UCSD-AML1 (cell line): ENCODE data around the gene SUSD3.
"Not testable (repeated sequence)": the region's sequence is repeated elsewhere in the genome, so short reads cannot be mapped to it uniquely, and the experiment has no call there.

ENCODE experiments used
- DNase-seq: peaks from one replicate; lab custom pipeline; 2025; ENCODE audit not compliant: unreplicated experiment; lab: John Stamatoyannopoulos, UW

The SUSD3 gene

GRCh38 chr9:93108291-93109041 is 50.0 kb downstream of the SUSD3 start:
- no peak for DNase-seq

- no peak for DNase-seq
Measured at GRCh38 chr9:93110311-93110855, 51.9 kb downstream of the SUSD3 start.

- DNase-seq: no peak
Measured at GRCh38 chr9:93111001-93111370, 52.5 kb downstream of the SUSD3 start.

- DNase-seq: no peak
Measured at GRCh38 chr9:93111371-93112115, 53.0 kb downstream of the SUSD3 start.

GRCh38 chr9:93112116-93112863 is 53.8 kb downstream of the SUSD3 start:
- no peak for DNase-seq

- no peak for DNase-seq
Measured at GRCh38 chr9:93112864-93113389, 54.4 kb downstream of the SUSD3 start.

- no peak for DNase-seq
Measured at GRCh38 chr9:93114169-93114983, 55.9 kb downstream of the SUSD3 start.

- no peak for DNase-seq
Measured at GRCh38 chr9:93114984-93115335, 56.5 kb downstream of the SUSD3 start.

GRCh38 chr9:93115486-93116071 is 57.1 kb downstream of the SUSD3 start:
- DNase-seq: no peak

- DNase-seq: no peak
Measured at GRCh38 chr9:93116072-93116961, 57.8 kb downstream of the SUSD3 start.

- not testable (repeated sequence) for DNase-seq
Measured at GRCh38 chr9:93117521-93117920, 59.0 kb downstream of the SUSD3 start.

- no peak for DNase-seq
Measured at GRCh38 chr9:93117924-93118862, 59.7 kb downstream of the SUSD3 start.

- DNase-seq: no peak
Measured at GRCh38 chr9:93118863-93119702, 60.6 kb downstream of the SUSD3 start.

- DNase-seq: no peak
Measured at GRCh38 chr9:93119703-93119952, 61.1 kb downstream of the SUSD3 start.

GRCh38 chr9:93119953-93120845 is 61.7 kb downstream of the SUSD3 start:
- DNase-seq: peak; percentile 87

- DNase-seq: no peak
Measured at GRCh38 chr9:93120846-93121315, 62.4 kb downstream of the SUSD3 start.
